Cortex of kidney (tissue), 1 donor: Measurements from ENCODE around the gene SLC4A7.
"Not testable (repeated sequence)": the region's sequence is repeated elsewhere in the genome, so short reads cannot be mapped to it uniquely, and the experiment has no call there.

ENCODE experiments used
- DNase-seq: peaks from one replicate; lab custom pipeline; 2025; lab: John Stamatoyannopoulos, UW

The SLC4A7 gene

DNA sequence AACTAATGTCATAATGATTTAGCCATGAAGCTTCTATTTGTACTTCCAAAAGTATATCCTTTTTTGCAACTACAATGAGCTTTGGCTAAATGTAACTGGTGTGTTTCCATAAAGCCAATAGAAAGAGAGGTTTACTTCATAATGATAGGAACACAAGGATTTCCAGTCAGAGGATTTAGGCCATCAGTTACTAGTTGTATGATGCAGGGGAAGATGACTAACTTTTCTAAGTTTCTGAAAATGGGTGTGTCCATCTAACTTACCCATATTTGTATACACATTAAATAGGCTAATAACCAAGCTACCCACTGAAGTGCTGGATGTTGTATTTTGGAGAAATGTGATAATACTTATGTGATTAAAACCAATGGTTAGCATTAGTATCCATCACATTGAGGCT is 55.7 kb downstream of the SLC4A7 start:
- no peak for DNase-seq

DNA sequence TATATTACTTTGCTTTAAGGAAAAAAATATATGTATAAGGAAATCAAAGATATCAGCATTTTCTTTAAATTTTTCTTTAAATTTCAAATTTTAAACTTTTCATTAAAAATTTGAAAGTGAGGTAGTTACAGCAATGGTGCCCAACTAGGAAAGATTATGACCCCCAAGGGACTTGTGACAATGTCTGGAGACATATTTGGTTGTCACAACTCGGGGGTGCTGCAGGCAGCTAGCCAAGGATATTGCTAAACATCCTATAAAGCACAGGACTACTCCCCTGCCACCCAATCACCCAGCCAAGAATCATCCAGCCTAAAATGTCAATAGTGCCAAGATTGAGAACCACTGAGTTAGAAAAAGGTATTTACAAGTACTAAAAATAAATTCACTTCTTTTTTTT is 57.3 kb downstream of the SLC4A7 start:
- no peak for DNase-seq

- DNase-seq = no peak
These were observed 58.2 kb downstream of the SLC4A7 start for GRCh38 chr3:27425896-27426565.

GRCh38 chr3:27424812-27425521 is 59.2 kb downstream of the SLC4A7 start:
- not testable (repeated sequence) for DNase-seq

DNA sequence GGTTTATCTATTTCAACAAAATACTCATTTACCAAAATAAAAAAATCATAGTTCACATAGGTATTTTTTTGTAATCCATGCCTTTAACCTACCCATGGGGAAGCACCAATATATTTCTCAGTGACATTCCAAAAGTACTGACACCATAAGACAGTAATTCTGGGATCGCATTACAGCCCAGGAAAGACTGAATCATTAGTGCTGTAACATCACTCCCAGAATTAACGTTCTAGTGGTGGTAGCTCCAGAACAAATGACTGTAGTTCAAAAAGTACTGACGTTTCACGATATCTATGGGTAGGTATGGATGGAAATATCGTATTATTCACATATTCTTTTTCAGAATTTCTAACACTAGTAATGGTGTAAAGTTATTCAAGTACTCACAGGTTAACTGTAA is 60.7 kb downstream of the SLC4A7 start:
- no peak for DNase-seq

- DNase-seq = no peak
These were observed 61.6 kb downstream of the SLC4A7 start for GRCh38 chr3:27422617-27423016.

DNA sequence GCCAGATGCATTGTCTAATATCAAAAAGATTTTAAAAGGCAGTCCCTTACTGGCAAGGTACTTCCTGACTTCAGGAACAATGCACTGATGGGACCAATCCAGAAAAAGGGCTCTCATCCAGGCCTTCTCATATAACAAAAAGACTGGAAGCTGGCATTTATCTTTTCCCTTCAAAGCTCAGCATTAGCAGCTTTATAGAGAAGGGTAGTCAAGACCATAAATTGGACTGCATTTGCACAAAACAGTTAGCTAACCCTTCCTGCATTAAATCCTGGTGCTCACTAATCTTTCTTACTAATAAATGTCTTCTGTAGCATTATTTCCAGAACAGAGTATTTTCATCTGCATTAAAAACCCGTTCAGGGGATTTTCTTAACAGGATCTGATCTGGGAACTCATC is 69.0 kb downstream of the SLC4A7 start:
- DNase-seq = no peak

DNA sequence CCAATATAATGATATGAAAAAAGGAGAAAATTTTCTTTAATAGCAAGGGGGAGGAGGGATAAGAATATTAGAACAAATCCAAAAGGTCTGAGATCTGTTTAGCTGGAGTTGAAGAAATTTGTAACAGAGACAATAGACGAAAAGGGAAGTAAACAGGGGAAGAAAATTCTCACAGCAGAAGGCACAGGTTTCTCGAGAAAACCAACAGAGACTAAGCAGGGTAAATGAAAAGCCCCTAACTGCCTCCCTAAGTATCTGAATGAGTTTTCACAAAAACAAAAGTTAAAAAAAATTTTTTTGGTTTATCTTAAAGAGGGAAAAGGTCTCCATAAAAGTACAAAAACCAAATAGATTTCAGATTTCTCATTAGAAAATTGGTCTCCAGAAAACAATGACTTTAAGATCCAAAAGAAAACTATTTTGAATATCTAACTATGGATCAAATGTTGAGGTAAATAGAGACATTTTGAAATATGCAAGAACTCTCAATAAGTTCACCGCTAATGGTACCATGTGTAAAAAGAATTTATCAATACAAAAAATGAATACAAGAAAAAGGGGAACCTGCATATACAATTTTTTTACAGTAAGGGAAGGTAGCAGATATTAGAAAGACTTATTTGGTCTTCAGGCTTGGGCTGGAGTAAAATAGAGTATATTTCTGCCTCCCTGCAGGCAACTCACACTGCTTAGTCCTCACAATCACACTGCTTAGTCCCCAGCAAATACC is 91.1 kb downstream of the SLC4A7 start:
- no peak for DNase-seq

DNA sequence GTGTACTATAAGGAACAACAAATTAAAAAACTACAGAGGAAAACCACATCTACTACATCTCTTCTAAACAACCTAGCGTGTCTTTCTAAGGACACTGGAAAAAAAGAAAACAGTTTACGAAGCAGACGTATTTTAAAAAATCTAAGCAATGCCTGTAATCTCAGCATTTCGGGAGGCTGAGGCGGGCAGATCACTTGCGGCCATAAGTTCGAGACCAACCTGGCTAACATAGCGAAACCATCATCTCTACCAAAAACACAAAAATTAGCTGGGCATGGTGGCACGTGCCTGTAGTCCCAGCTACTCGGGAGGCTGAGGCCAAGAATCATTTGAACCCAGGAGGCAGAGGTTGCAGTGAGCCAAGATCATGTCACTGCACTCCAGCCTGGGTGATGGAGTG is 91.8 kb downstream of the SLC4A7 start:
- not testable (repeated sequence) for DNase-seq

GRCh38 chr3:27391796-27392195 is 92.4 kb downstream of the SLC4A7 start:
- no peak for DNase-seq

GRCh38 chr3:27387625-27388024 is 96.6 kb downstream of the SLC4A7 start:
- no peak for DNase-seq

- DNase-seq = no peak
These were observed 98.7 kb downstream of the SLC4A7 start for GRCh38 chr3:27385504-27385903.

DNA sequence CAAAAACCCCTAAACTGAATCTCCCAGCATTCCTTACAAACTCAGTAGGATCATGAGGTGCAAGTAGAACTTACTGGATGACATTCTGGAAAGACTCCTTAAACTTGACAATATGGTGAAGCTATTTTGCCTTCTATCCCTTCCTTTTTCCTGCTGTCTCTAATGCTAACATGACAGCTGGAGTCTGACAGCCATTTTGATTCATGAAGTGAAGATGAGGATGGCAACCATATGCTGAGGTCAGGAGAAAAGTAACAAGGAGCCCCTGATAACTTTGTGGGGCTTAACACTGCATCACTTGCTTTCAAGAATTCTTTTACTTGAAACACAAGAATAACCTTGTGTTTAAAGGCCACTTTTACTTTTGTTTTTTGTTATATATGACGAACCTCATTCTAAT is 100.0 kb downstream of the SLC4A7 start:
- no peak for DNase-seq

DNA sequence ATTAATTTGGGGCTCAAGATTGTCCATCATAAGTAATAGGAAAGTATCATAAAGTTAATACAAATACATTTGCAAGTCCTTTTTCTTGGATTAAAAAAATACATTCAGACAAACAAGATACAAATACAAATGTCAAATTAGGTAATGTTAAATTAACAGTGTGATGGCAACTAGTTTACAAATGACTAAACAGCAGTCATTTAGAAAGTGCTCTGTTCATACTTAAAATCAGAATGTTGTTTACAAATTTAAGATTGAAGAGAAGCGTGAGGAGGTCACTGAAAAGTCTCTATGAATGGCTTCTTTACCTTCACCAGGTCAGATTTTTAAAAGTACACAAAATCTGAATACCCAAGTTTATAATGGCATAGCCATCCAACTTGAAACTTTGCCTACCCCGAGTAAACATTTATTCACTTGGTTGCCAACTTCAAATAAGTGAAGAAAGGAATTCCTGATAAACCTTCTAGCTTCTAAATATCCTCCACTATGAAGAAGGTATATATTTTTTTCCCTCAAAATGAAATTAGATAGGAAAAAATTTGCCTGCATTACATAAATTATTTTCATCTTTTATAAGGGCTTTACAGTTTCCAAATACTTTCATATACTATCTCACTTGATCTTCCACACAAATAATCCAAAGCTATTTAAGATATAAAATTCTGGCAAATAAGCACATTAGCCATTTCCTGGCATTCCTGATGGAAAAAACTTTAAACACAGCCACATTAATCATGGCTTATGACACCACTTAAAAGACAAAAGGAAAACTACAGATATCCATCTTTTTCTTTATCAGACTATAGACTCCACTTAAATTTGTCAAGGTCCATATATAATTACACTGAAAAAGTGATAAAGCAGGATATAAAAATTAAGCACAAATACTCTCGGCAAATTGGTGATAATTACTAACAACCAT is 103.5 kb downstream of the SLC4A7 start:
- no peak for DNase-seq

DNA sequence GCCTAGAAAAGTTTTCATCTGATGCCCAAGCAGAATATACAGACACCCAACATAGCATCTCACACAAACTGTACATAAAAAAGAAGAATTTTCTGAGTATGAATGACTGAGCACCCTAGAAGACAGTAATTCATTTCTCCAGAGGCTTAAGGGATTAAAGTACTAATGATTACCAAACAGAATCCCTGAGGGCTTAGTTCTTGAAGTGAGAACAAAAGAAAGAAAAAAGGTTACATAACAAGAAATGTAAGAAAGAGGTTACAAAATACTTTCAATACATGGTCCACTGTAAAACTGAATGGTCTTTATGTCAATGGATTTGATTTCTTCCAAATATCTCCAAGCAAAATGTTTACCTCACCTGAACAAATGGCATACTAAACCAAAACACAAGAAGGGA is 105.9 kb downstream of the SLC4A7 start:
- DNase-seq = no peak

GRCh38 chr3:27376109-27376772 is 107.9 kb downstream of the SLC4A7 start:
- no peak for DNase-seq

DNA sequence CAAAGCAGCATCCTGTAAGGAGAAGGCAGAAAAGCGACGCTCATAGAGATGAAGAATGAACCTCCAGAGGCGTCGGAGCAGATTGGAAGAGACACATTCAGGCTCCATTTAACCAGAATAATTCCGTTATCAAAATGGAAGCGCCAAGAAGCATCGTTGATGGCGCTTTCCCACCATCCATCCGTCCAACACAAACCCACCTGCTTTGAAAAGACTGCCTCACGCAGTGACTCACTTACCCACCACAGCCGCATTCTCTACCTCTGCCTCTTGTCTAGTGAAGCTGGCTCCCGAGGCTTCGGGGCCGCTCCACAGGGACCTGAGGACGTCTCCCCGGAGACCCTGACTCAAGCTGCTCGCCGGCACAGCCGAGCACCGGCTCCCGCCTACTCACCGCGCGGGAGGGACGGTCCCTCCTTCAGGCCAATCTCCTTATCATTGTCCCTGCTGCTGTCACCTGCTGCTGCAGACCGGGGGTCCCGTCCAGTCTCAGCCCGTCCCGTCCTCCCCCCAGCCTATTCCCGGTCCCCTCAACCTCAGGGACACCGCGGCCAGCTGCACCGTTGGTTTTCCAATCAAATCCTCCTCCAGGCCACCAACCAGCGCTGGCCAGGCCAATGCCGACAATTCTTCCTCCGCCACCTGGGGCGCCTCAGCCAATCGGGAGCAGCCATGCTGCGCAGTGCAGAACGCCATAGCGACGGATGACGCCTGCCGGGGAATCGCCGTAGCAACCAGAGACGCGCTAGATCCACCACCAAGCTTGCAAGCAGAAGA is 115.2 kb downstream of the SLC4A7 start, which contains the start of gene NEK10:
TSS of gene NEK10 (minus strand) at position 553 of the 777 bp plus-strand sequence. CDS start 16,501 bp downstream, outside the sequence.
- DNase-seq = peak; percentile 14

- no peak for DNase-seq
These were observed 118.1 kb downstream of the SLC4A7 start for GRCh38 chr3:27366062-27366591.

DNA sequence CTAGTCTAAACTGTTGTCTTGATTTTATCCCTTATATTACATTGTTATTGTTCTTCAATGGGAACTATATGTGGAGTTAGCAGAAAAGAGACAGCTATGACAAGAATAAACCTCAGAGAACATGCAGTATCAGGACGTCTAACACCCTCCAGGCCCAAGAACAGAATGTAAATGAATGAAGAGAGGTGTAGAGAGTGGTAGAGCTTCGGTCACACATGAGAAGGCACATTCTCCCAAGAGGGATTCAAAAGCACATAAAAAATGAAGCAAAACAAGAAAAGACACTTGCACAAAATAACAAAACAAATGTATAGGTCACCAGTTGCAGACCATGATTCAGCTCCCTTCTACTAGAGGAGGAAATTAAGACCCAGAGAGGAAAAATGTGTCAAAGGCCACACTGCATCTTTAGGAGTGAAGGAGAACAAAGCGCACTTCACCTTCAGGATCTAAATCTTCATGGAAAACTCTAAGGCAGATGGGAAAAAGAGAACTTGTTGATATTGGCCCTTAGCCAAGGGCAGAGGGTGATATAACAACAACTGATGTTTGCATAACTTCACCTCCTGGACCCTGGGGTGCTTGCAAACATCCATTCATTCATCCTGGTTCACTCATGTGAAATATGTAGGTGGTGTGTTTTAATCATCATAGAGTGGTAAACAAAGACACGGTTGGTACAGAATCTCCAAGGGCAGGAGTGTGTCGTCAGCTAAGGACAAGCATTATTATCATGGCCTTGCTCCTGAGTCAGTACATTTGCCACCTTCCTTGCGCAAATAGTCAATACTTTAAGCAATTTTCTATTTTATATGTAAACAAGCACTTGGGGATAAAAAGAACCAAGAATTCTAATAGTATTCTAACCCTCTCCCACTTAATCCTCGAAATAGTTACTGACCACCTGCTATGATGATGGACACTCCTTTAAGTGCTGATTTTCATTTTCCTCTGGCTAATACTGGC is 123.8 kb downstream of the SLC4A7 start:
- no peak for DNase-seq
